Urothelium cell line (cell line): ENCODE data around the gene AVL9.

ENCODE experiments used
- DNase-seq: peaks from one replicate; pipeline ENCODE4 v3.0.0; 2011; ENCODE audit warnings: low spot score, mixed read lengths
- FAIRE-seq: peaks from 2 replicates; lab custom pipeline; 2011; peaks lifted over from hg19 to GRCh38; lab: Jason Lieb, UNC

Gene AVL9

GRCh38 chr7:32532716-32533115 lies 37.4 kb downstream of the AVL9 start:
- FAIRE-seq (no peak), DNase-seq (no peak)

GRCh38 chr7:32533276-32534029 lies 38.2 kb downstream of the AVL9 start:
- FAIRE-seq: no peak
- DNase-seq: no peak

DNA sequence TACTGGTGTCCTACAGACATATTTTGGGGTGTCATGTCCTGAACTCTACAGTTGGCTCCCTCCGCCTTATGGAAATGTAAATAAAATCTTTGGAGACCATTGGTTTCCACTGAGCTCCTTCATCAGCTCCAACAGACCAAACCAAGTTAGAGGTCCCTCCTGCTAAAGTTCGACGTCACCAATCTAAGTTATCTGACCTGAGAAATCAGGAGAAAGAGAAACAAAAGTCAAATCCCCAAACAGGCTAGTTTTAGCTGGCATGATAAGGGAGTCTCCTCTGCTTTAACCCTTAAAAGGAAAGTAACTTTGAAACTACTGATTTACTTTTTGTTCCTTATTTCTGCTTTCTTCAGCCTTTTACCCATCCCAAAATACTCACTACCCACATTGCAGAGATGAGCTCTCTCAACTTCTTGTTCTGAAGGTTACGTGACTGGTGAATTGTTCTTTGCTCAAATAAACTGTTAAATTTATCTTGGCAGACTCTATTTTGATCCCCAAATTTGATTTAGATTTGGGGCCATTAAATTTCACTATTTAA lies 39.9 kb downstream of the AVL9 start:
- DNase-seq (no peak), FAIRE-seq (no peak)

DNA sequence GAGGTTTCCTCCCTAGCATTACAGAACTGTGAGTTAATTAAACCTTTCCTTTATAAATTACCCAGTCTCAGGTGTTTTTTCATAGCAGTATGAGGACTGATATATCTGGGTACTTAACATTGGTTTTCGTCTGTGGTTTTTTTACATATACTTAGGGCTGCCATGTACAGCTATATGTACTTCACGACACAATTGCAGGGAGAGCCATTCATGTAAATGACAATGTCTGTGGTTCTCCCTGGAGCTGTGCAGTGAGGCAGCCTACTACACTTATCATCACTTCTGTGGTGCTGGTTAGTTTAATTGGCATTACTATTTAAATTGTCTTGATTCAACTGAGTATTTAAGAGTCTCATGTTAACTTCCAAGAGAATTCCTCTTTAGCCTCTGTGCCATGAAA lies 40.7 kb downstream of the AVL9 start:
- FAIRE-seq (no peak), DNase-seq (no peak)

DNA sequence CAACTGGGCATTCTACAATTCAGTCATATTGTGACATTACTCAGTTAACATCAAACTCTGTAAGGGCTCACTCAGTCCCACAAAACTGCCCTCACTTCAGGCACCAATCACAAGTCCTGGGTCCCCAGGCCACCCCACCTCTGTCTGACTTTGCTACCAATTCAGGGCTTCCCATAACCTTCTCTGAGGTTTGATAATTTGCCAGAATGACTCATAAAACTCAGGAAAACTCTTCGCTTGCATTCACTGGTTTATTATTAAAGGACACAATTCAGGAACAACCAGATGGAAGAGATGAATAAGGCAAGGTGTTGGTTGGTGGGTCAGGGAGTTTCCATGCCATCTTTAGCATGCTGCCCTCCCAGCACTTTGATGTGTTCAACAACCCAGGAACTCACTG lies 41.3 kb downstream of the AVL9 start:
- FAIRE-seq (no peak), DNase-seq (peak; percentile 68)

DNA sequence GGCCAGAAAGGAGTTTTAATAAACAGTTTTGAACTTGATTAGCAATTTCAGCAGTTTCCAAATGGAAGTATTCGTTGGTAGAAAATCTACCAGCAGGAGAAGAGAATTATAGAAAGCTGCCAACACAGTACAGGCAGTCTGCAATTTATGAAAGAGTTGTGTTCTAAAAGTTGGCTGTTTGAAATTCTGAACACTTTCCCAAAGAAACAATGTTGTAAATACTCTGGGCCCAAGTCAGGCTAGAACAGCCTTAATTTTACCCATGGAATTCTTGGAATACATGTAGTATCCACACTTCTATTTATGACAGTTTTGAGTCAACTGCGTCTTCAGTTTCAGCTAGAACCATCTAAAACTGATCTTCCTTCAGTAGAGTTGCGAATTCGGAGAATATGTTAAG lies 42.5 kb downstream of the AVL9 start:
- FAIRE-seq (no peak), DNase-seq (no peak)

GRCh38 chr7:32539366-32539765 lies 44.1 kb downstream of the AVL9 start:
- no peak for FAIRE-seq
- DNase-seq: no peak

DNA sequence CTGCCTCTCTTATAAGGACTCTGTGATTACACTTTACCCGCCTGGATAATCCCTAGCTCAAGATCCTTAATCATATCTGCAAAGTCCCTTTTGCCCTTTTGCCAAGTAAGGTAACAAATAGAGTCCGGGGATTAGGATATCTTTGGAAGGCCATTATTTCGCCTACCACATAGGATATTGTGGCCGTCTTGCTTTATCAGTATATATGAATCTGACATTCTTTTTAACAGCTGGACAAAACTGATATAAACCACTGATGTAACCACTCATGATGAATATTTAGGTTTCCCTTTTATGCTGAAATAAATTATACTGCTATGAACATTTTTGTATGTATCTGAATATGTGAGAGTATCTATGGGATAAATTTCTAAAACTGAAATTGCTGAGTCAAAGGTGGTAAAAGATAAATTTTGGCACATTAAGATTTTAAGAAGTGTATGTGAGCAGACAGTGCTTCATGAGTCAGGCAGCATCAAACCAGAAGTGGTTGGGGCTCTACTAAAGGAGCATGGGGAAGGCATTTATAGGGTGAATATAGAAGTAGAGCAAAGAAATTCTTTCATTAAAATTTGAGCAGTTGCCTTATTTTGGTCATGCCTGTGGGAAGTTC lies 44.7 kb downstream of the AVL9 start:
- DNase-seq (no peak), FAIRE-seq (no peak)

DNA sequence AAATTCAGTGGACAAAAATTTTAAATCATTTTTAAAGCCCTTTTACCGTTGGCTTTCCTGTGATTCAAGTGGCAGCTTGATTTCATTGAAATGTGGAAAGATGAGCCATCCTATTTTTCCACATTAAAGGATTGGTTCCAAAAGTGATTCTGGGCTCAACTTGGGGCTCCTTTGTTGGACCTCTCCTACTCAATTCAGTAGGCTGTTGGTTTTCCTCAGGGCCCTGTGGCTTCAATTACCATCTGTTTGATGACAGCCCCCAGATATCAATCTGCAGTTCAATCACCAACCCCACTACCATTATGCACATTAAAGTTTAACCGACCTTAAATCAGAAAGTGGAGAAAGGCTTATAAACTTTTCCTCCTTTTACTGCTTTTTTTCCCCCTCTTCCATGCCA lies 47.3 kb downstream of the AVL9 start:
- FAIRE-seq: no peak
- no peak for DNase-seq

DNA sequence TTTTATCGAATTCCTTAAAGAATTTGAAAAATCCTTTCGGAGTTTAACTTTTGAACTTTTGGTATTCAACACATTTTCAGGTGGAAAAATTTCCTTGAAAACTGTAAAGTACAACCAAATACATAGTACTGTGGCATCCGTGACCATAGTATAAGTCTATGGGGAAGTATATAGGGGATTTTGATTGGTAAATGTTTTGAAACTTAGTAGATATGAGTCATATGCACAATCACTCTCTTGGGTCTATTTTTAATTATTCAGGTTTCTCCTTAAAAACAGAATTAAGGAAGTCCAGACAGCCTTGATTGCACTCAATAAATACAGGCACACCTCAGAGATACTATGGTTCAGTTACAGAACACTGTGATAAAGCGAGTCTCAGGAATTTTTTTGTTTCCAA lies 64.2 kb downstream of the AVL9 start:
- no peak for FAIRE-seq

GRCh38 chr7:32560075-32560474 lies 64.8 kb downstream of the AVL9 start:
- DNase-seq (no peak), FAIRE-seq (no peak)

More for the DNA sequence above, 64.2 kb downstream of the AVL9 start:
- no peak for DNase-seq

GRCh38 chr7:32561613-32562012 lies 66.3 kb downstream of the AVL9 start:
- DNase-seq (no peak), FAIRE-seq (no peak)

DNA sequence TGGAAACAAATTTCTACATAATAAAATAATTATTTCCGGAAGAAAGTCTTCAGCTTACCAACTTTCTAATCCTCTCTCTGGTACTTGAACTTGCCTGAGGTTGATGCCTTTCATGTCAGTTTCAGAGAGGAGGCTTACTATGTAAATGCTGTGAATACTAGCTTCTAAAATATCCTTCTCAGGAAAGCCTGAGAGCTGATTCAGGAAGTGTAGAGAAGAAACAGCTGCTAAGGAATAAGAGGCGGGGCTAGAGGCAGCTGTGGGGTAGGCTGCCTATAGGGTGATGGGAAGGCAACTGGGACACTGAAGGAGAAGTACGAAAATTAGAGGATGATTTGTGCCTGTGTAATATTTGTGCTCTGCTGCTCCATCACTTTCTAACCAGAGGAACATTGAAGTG lies 69.3 kb downstream of the AVL9 start:
- DNase-seq: no peak
- no peak for FAIRE-seq

DNA sequence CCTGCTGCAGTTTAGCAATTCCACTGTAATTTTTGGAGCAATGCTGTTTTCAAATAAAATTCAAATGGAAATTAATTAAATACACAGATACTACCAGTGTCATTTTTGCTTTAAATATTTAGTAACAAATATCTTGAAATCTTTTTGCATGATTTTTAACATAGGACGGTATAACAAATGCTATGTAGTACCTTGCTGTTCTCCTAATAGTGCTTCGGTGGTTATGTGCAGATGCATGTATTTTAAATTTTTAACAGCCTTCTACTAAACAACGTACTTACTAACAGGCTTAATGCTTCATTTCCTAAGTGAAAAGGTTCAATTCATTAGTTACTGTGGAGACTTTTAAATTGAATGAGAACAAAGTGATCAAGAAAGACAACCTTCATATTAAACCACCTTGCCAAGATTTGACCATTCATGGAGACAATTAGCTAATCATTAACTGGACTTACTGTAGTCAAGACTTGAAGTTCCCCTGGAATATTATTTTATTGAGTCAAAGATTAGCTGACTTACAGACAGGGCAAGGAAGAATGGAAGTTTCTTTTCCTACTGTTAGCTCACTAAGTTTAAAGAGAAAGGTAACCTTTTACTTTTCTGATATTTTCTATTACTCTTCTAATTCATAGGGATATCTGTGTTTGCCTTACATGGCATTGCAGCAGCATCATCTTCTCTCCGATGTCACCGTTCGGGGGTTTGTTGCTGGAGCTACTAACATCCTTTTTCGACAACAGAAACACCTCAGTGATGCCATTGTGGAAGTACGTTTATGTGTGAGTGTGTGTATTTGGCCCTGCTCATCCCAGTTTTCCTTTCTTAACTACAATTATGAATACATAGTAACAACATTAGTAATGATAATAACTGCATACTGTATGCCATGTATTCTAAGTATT lies 74.3 kb downstream of the AVL9 start:
- DNase-seq (no peak), FAIRE-seq (no peak)

DNA sequence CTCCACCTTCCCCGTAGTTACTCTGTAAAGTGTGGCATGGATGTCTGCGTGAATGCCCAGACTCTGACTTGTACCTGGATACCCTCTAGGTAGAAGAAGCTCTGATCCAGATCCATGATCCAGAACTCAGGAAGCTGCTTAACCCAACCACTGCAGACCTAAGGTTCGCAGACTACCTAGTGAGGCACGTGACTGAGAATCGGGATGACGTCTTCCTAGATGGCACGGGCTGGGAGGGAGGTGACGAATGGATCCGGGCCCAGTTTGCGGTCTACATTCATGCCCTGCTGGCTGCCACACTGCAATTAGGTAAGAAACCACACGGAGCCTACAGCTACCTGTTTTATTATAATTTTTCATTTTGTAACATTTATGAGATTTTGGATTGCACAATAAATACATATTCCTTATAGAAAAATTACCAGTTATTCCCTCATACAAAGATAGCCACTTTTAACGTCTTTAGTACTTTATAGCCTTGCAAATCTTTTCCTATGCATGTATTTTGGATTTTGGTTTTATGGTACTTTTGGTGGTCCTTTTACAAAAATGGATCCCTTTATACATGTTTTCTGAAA lies 77.9 kb downstream of the AVL9 start:
- peak; percentile 20 for FAIRE-seq

GRCh38 chr7:32574626-32575025 lies 79.3 kb downstream of the AVL9 start:
- no peak for DNase-seq

More for the DNA sequence above, 77.9 kb downstream of the AVL9 start:
- DNase-seq: no peak

DNA sequence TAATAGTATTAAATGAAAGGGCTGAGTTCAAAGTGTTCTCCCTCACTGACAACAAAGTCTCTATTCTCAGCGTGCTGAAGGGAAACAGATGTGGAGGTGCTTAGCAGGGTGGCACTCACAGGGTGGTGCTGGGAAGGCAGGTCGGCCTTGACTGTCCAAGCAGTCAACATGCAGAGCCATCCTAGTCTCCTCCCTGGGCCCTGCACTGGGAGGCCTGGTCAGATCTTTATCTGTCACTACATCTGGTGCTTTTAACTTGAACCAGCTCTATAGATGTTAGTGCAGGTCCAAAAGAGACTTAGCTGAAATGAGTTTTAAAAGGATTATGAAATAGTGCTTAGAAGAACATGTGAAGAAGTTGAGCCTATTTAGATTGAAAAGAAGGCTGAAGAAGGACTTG lies 82.1 kb downstream of the AVL9 start:
- FAIRE-seq (no peak), DNase-seq (no peak)

More at GRCh38 chr7:32574626-32575025, 79.3 kb downstream of the AVL9 start:
- no peak for FAIRE-seq

GRCh38 chr7:32579776-32580175 lies 84.5 kb downstream of the AVL9 start:
- no peak for DNase-seq
- FAIRE-seq: peak; percentile 53

DNA sequence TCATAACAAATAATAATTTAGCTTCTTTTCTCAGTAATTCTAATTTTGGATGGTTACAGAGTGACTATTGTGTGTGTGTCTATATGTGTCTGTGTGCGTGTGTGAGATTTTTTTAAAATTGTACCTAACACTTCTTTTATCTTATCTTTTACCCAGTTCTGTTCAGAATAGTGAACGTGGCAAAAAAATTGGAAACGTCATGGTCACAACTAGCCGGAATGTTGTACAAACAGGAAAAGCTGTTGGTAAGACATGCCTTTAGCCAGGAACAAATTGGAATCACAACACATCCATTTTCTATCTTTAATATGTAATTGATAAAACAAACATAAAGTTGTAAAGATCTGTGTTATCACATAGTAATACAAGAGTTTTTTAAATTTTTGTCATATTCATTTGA lies 85.4 kb downstream of the AVL9 start:
- DNase-seq (no peak), FAIRE-seq (no peak)

DNA sequence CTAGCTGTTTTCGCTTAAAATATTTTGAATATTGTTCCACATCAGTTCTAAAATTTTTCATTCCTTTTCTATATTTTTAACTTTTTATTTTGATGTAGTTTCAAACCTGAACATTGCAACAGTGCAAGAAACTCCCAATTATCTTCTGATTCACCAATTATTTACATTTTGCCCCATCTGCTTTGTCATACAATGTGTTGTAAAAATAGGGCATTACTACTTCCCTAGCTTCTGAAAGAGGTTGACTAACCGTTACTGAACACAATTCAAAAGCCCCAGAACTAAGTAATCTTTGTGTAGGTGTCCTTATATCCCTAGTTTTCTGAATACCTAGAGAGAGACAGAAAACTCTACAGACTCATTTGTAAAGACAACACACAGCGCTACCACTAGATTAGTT lies 86.7 kb downstream of the AVL9 start:
- FAIRE-seq: no peak
- no peak for DNase-seq

DNA sequence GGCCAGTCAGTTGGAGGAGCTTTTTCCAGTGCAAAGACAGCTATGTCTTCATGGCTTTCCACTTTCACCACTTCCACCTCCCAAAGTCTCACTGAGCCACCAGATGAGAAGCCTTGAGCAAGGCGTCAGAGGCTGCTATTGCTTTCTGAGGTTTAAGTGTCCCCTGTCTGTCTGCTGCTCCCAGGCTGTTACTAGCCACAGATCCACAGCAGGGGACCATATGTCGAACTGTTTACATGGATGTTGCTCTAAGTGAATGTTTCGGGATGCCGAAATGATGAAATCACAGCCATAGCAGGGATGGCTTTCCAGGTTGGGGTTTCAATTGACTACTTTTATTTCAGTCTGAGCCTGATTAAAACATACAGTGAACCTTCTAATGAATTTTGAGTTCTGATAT lies 88.5 kb downstream of the AVL9 start:
- FAIRE-seq: no peak

More for the DNA sequence above, 88.5 kb downstream of the AVL9 start:
- no peak for DNase-seq
